SU-DHL-6 (cell line): Measurements from ENCODE around the gene KCNIP4.

Experiments used
- CTCF ChIP-seq: fragments of 200-600 bp; sonication (generic); IDR thresholded peaks from one replicate; pipeline ENCODE4 v1.5.1; 2017; ENCODE audit warnings: antibody characterized with exemption, mild to moderate bottlenecking, low read length, moderate library complexity; ENCODE audit not compliant: insufficient read depth, poor library complexity, severe bottlenecking
- EZH2phosphoT487 ChIP-seq: fragments of 200-600 bp; sonication (generic), shearing (Covaris generic); conservative IDR thresholded peaks from 2 replicates; pipeline ENCODE4 v1.6.1; 2018; ENCODE audit warnings: mild to moderate bottlenecking, antibody characterized with exemption, low read length, moderate library complexity, mixed read lengths

DNA sequence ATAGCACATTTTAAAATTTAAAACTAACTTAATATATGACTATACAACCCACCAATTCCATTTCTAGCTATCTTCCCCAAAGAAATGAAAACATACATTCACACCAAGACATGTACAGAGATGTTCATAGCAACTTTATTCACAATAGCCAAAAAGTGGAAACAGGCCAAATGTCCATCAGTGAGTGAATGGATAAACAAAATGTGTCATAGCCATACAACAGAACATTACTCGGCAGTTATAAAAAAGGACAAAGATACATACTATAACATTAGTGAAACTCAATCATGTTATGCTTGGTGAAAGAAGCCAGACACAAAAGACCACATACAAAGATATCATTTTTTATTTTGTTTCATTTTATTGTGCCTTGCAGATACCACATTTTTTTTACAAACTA is 851.5 kb downstream of the KCNIP4 start:
- TF ChIP-seq CTCF (no peak), EZH2phosphoT487 (no peak)
